HEK293 (cell line): Measurements from ENCODE around the gene CELSR1.

Experiments used
- CTCF ChIP-seq: fragments of 450-650 bp; formaldehyde crosslinking; IDR thresholded peaks from 2 replicates; pipeline ENCODE4 v1.5.1; 2016; ENCODE audit warnings: missing biosample characterization, missing genetic modification characterization
- MEIS1 ChIP-seq: sonication (generic); formaldehyde crosslinking; IDR thresholded peaks from 2 replicates; pipeline ENCODE4 v1.8.1; 2022; ENCODE audit warnings: missing genetic modification reagents, mild to moderate bottlenecking, borderline replicate concordance
- SETDB1 ChIP-seq: IDR thresholded peaks from one replicate; pipeline ENCODE4 v1.6.1; 2017; ENCODE audit warnings: mild to moderate bottlenecking, low read length, moderate library complexity, mixed read lengths; ENCODE audit not compliant: insufficient read length
- TRIM28 ChIP-seq: IDR thresholded peaks from 2 replicates; pipeline ENCODE4 v1.6.1; 2011; ENCODE audit warnings: low read length, control low read depth, borderline replicate concordance
- ZNF169 ChIP-seq: fragments of 450-650 bp; formaldehyde crosslinking; IDR thresholded peaks from 2 replicates; pipeline ENCODE4 v1.5.1; 2016; ENCODE audit warnings: missing biosample characterization, missing genetic modification characterization
- ZNF274 ChIP-seq, 2 experiments: fragments of 200-500 bp in 1 of 2; fragments of 450-650 bp in 1 of 2; sonication (Bioruptor generic) in 1 of 2; formaldehyde crosslinking in 1 of 2; IDR thresholded peaks; 2 replicates each; pipeline versions ENCODE4 v1.5.1 to v1.6.1; 2014 to 2016; ENCODE audit warnings: borderline replicate concordance in 1 of 2, inconsistent platforms in 1 of 2, low read length in 1 of 2, missing biosample characterization in 1 of 2, missing genetic modification characterization in 1 of 2
- ZNF280C ChIP-seq: fragments of 450-650 bp; formaldehyde crosslinking; IDR thresholded peaks from 2 replicates; pipeline ENCODE4 v1.5.1; 2016; ENCODE audit warnings: missing biosample characterization, missing genetic modification characterization
- ZNF302 ChIP-seq: fragments of 450-650 bp; formaldehyde crosslinking; IDR thresholded peaks from 2 replicates; pipeline ENCODE4 v1.5.1; 2016; ENCODE audit warnings: missing biosample characterization, missing genetic modification characterization, low read depth
- ZNF544 ChIP-seq: fragments of 450-650 bp; formaldehyde crosslinking; IDR thresholded peaks from 2 replicates; pipeline ENCODE4 v1.5.0; 2017; ENCODE audit warnings: missing biosample characterization, missing genetic modification characterization
- ZNF623 ChIP-seq: fragments of 450-650 bp; formaldehyde crosslinking; IDR thresholded peaks from 2 replicates; pipeline ENCODE4 v1.5.1; 2016; ENCODE audit warnings: missing biosample characterization, missing genetic modification characterization
- ZNF624 ChIP-seq: fragments of 450-650 bp; formaldehyde crosslinking; IDR thresholded peaks from 2 replicates; pipeline ENCODE4 v1.5.1; 2017; ENCODE audit warnings: missing biosample characterization, missing genetic modification characterization
- ZNF664 ChIP-seq: fragments of 450-650 bp; formaldehyde crosslinking; IDR thresholded peaks from 2 replicates; pipeline ENCODE4 v1.5.1; 2016; ENCODE audit warnings: missing biosample characterization, missing genetic modification characterization

- TF ChIP-seq ZNF280C (tag by site-specific recombination) (no peak), CTCF (no peak), ZNF169 (tag by site-specific recombination) (no peak), ZNF302 (no peak), ZNF274 (IDR thresholded peaks at IDR 0.05; ENCODE audit: low read length) (no peak), ZNF274 (tag by site-specific recombination; IDR thresholded peaks at IDR 0.05; ENCODE audit: borderline replicate concordance) (no peak), ZNF624 (tag by site-specific recombination) (no peak), TRIM28 (no peak), MEIS1 (CRISPR knock-in tag) (no peak), ZNF664 (tag by site-specific recombination) (no peak), ZNF544 (tag by site-specific recombination) (no peak), ZNF623 (tag by site-specific recombination) (no peak), SETDB1 (no peak)
Observed at GRCh38 chr22:46449974-46450745, 87.3 kb downstream of the CELSR1 start.
